ENCODE results near the gene UHRF1. TPM values are rescaled to one million over a fixed set of nuclear protein-coding genes. Genes with fewer than 3 reads are reported as not detected.
A peak's percentile ranks its signal among the peaks of the same experiment; 100 is the strongest.
"Not testable (repeated sequence)": the region's sequence is repeated elsewhere in the genome, so short reads cannot be mapped to it uniquely, and the experiment has no call there.

The UHRF1 gene
- total RNA-seq, 1 donor from 2014 or later = 143 TPM

GRCh38 chr19:4971816-4972495 is 62.7 kb downstream of the UHRF1 start:
- Mint-ChIP-seq H3K27me3 (ENCODE audit: insufficient read depth) (no peaks in the 10 kb centered on the region), H3K27ac (peak overlapping the region; percentile 76), H3K4me3 (peak overlapping the region; percentile 94), H3K36me3 (ENCODE audit: low read depth) (peaks cover 13% of the 10 kb centered on the region), H3K9me3 (no peaks in the 10 kb centered on the region), H3K4me1 (ENCODE audit: low read depth) (peaks cover 41% of the 10 kb centered on the region)
- intact Hi-C loops (cut with micrococcal nuclease) = no loop called here
- no peak for DNase-seq (ENCODE audit: low spot score)

GRCh38 chr19:4972509-4973230 is 63.4 kb downstream of the UHRF1 start:
- Mint-ChIP-seq H3K27ac (no peak overlapping the region), H3K9me3 (no peaks in the 10 kb centered on the region), H3K4me3 (peak overlapping the region; percentile 63), H3K4me1 (ENCODE audit: low read depth) (peaks cover 36% of the 10 kb centered on the region), H3K36me3 (ENCODE audit: low read depth) (peaks cover 16% of the 10 kb centered on the region), H3K27me3 (ENCODE audit: insufficient read depth) (no peaks in the 10 kb centered on the region)
- DNase-seq (ENCODE audit: low spot score) = no peak
- intact Hi-C loops (cut with micrococcal nuclease) = no loop called here

GRCh38 chr19:4974880-4975469 is 65.7 kb downstream of the UHRF1 start:
- Mint-ChIP-seq H3K4me3 (no peak overlapping the region), H3K4me1 (ENCODE audit: low read depth) (peaks cover 22% of the 10 kb centered on the region), H3K27me3 (ENCODE audit: insufficient read depth) (no peaks in the 10 kb centered on the region), H3K27ac (no peak overlapping the region), H3K9me3 (no peaks in the 10 kb centered on the region), H3K36me3 (ENCODE audit: low read depth) (peaks cover 16% of the 10 kb centered on the region)
- intact Hi-C loops (cut with micrococcal nuclease) = no loop called here
- DNase-seq (ENCODE audit: low spot score) = no peak

GRCh38 chr19:4975601-4976000 is 66.3 kb downstream of the UHRF1 start:
- H3K27ac Mint-ChIP-seq; H3K27me3 Mint-ChIP-seq (ENCODE audit: insufficient read depth); H3K4me3 Mint-ChIP-seq; intact Hi-C loops (cut with micrococcal nuclease); H3K9me3 Mint-ChIP-seq; DNase-seq (ENCODE audit: low spot score): not testable (repeated sequence)
- Mint-ChIP-seq H3K36me3 (ENCODE audit: low read depth) (peaks cover 16% of the 10 kb centered on the region), H3K4me1 (ENCODE audit: low read depth) (peaks cover 16% of the 10 kb centered on the region)

GRCh38 chr19:4976401-4977298 is 67.3 kb downstream of the UHRF1 start:
- no peaks in the 10 kb centered on the region for H3K9me3 Mint-ChIP-seq
- peak overlapping the region; percentile 40 for H3K27ac Mint-ChIP-seq
- H3K27me3 Mint-ChIP-seq (ENCODE audit: insufficient read depth) = no peaks in the 10 kb centered on the region
- intact Hi-C loops (cut with micrococcal nuclease) = no loop called here
- no peak for DNase-seq (ENCODE audit: low spot score)
- H3K36me3 Mint-ChIP-seq (ENCODE audit: low read depth) = peaks cover 11% of the 10 kb centered on the region
- peaks cover 5% of the 10 kb centered on the region for H3K4me1 Mint-ChIP-seq (ENCODE audit: low read depth)
- H3K4me3 Mint-ChIP-seq = no peak overlapping the region

GRCh38 chr19:4977299-4978174 is 68.2 kb downstream of the UHRF1 start:
- no peaks in the 10 kb centered on the region for H3K9me3 Mint-ChIP-seq
- peaks cover 11% of the 10 kb centered on the region for H3K36me3 Mint-ChIP-seq (ENCODE audit: low read depth)
- no peak for DNase-seq (ENCODE audit: low spot score)
- H3K27ac Mint-ChIP-seq = no peak overlapping the region
- no peak overlapping the region for H3K4me3 Mint-ChIP-seq
- no peaks in the 10 kb centered on the region for H3K4me1 Mint-ChIP-seq (ENCODE audit: low read depth)
- intact Hi-C loops (cut with micrococcal nuclease) = no loop called here
- no peaks in the 10 kb centered on the region for H3K27me3 Mint-ChIP-seq (ENCODE audit: insufficient read depth)

GRCh38 chr19:4979211-4979807 is 70.0 kb downstream of the UHRF1 start:
- DNase-seq (ENCODE audit: low spot score) = no peak
- H3K4me3 Mint-ChIP-seq = no peak overlapping the region
- H3K27me3 Mint-ChIP-seq (ENCODE audit: insufficient read depth) = no peaks in the 10 kb centered on the region
- H3K9me3 Mint-ChIP-seq = no peaks in the 10 kb centered on the region
- no peak overlapping the region for H3K27ac Mint-ChIP-seq
- H3K36me3 Mint-ChIP-seq (ENCODE audit: low read depth) = peaks cover 9% of the 10 kb centered on the region
- intact Hi-C loops (cut with micrococcal nuclease) = no loop called here
- H3K4me1 Mint-ChIP-seq (ENCODE audit: low read depth) = no peaks in the 10 kb centered on the region

GRCh38 chr19:4980067-4980466 is 70.8 kb downstream of the UHRF1 start:
- H3K27ac Mint-ChIP-seq = no peak overlapping the region
- H3K4me3 Mint-ChIP-seq = no peak overlapping the region
- H3K27me3 Mint-ChIP-seq (ENCODE audit: insufficient read depth) = no peaks in the 10 kb centered on the region
- H3K9me3 Mint-ChIP-seq = no peaks in the 10 kb centered on the region
- intact Hi-C loops (cut with micrococcal nuclease) = no loop called here
- no peaks in the 10 kb centered on the region for H3K4me1 Mint-ChIP-seq (ENCODE audit: low read depth)
- H3K36me3 Mint-ChIP-seq (ENCODE audit: low read depth) = peaks cover 6% of the 10 kb centered on the region
- DNase-seq (ENCODE audit: low spot score) = no peak

- intact Hi-C loops (cut with micrococcal nuclease) = no loop called here
- Mint-ChIP-seq H3K27me3 (ENCODE audit: insufficient read depth) (no peaks in the 10 kb centered on the region), H3K4me3 (no peak overlapping the region), H3K4me1 (ENCODE audit: low read depth) (no peaks in the 10 kb centered on the region), H3K27ac (no peak overlapping the region), H3K9me3 (no peaks in the 10 kb centered on the region), H3K36me3 (ENCODE audit: low read depth) (peaks cover 6% of the 10 kb centered on the region)
- no peak for DNase-seq (ENCODE audit: low spot score)
Measured at GRCh38 chr19:4980838-4981680, 71.8 kb downstream of the UHRF1 start.

- Mint-ChIP-seq H3K27ac (no peak overlapping the region), H3K27me3 (ENCODE audit: insufficient read depth) (no peaks in the 10 kb centered on the region), H3K36me3 (ENCODE audit: low read depth) (peaks cover 6% of the 10 kb centered on the region), H3K4me1 (ENCODE audit: low read depth) (no peaks in the 10 kb centered on the region), H3K9me3 (no peaks in the 10 kb centered on the region), H3K4me3 (no peak overlapping the region)
- intact Hi-C loops (cut with micrococcal nuclease) = no loop called here
- DNase-seq (ENCODE audit: low spot score) = no peak
Measured at GRCh38 chr19:4981681-4981958, 72.3 kb downstream of the UHRF1 start.

- intact Hi-C loops (cut with micrococcal nuclease) = no loop called here
- DNase-seq (ENCODE audit: low spot score) = no peak
- Mint-ChIP-seq H3K27ac (no peak overlapping the region), H3K4me1 (ENCODE audit: low read depth) (no peaks in the 10 kb centered on the region), H3K4me3 (no peak overlapping the region), H3K9me3 (no peaks in the 10 kb centered on the region), H3K27me3 (ENCODE audit: insufficient read depth) (no peaks in the 10 kb centered on the region), H3K36me3 (ENCODE audit: low read depth) (no peaks in the 10 kb centered on the region)
Measured at GRCh38 chr19:4983346-4984105, 74.2 kb downstream of the UHRF1 start.
